NCI-H510A treated with DMSO at 0.1 percent for 48 hours (cell line): ENCODE data around the gene PROSER3.

ENCODE experiments used
- DNase-seq: peaks from one replicate; lab custom pipeline; 2025; lab: John Stamatoyannopoulos, UW

The PROSER3 gene

GRCh38 chr19:35739275-35740107 is 18.5 kb upstream of the PROSER3 start:
- no peak for DNase-seq

GRCh38 chr19:35740108-35740422 is 17.9 kb upstream of the PROSER3 start:
- DNase-seq: no peak

GRCh38 chr19:35740423-35741202 is 17.4 kb upstream of the PROSER3 start:
- peak; percentile 99 for DNase-seq

- no peak for DNase-seq
These were observed 16.8 kb upstream of the PROSER3 start for GRCh38 chr19:35741203-35741515.

- DNase-seq: no peak
These were observed 15.8 kb upstream of the PROSER3 start, which contains the start of gene IGFLR1 for GRCh38 chr19:35742121-35742724. IGFLR1 (minus strand) TSS chr19:35742452; CDS start chr19:35741180, 1,272 bp downstream.

- DNase-seq: no peak
These were observed 14.1 kb upstream of the PROSER3 start for GRCh38 chr19:35743640-35744429.

- DNase-seq: peak; percentile 93
These were observed 13.3 kb upstream of the PROSER3 start for GRCh38 chr19:35744430-35745327.

GRCh38 chr19:35745328-35746086 is 12.5 kb upstream of the PROSER3 start, which contains the start of the genes PSENEN and U2AF1L4:
PSENEN (plus strand) TSS chr19:35745651; CDS start chr19:35745931, 280 bp downstream.
U2AF1L4 (minus strand) TSS chr19:35745418; CDS start chr19:35745391, 27 bp downstream.
- DNase-seq: peak; percentile 97

GRCh38 chr19:35746087-35746462 is 11.9 kb upstream of the PROSER3 start:
- no peak for DNase-seq

GRCh38 chr19:35746531-35746930 is 11.4 kb upstream of the PROSER3 start:
- no peak for DNase-seq

GRCh38 chr19:35748106-35749020 is 9.6 kb upstream of the PROSER3 start, which contains the start of gene LIN37:
LIN37 (plus strand) TSS chr19:35748576; CDS start chr19:35748725, 149 bp downstream.
- peak; percentile 98 for DNase-seq

GRCh38 chr19:35750167-35750566 is 7.8 kb upstream of the PROSER3 start:
- no peak for DNase-seq

GRCh38 chr19:35751839-35752745 is 5.9 kb upstream of the PROSER3 start:
- DNase-seq: no peak

GRCh38 chr19:35752746-35753350 is 5.1 kb upstream of the PROSER3 start:
- no peak for DNase-seq

GRCh38 chr19:35753634-35754369 is 4.2 kb upstream of the PROSER3 start:
- DNase-seq: no peak

GRCh38 chr19:35754370-35755130 is 3.4 kb upstream of the PROSER3 start:
- DNase-seq: no peak
